A549 (cell line): ENCODE measurements around the gene SEMA3E.
A peak's percentile ranks its signal among the peaks of the same experiment; 100 is the strongest.

Source experiments
- CTCF ChIP-seq: fragments of >200 bp; sonication (Bioruptor Twin); formaldehyde crosslinking; IDR thresholded peaks from 3 replicates; pipeline ENCODE4 v1.5.1; 2016
- EP300 ChIP-seq, 2 experiments: fragments of >200 bp; sonication (Bioruptor Twin); formaldehyde crosslinking; IDR thresholded peaks; 2 replicates in 1 of 2; 3 replicates in 1 of 2; pipeline ENCODE4 v1.6.1; 2016 to 2017
- RAD21 ChIP-seq, 2 experiments: fragments of >200 bp in 1 of 2; sonication (Bioruptor Twin) in 1 of 2; formaldehyde crosslinking in 1 of 2; IDR thresholded peaks in 1 of 2; conservative IDR thresholded peaks in 1 of 2; 2 replicates in 1 of 2; 3 replicates in 1 of 2; pipeline ENCODE4 v1.6.1; 2012 to 2018; ENCODE audit warnings: inconsistent platforms in 1 of 2
- TF ChIP-seq, protein P1 (sequence below): IDR thresholded peaks from 2 replicates; pipeline ENCODE4 v1.6.1; 2012; ENCODE audit warnings: low read depth, borderline replicate concordance

DNA sequence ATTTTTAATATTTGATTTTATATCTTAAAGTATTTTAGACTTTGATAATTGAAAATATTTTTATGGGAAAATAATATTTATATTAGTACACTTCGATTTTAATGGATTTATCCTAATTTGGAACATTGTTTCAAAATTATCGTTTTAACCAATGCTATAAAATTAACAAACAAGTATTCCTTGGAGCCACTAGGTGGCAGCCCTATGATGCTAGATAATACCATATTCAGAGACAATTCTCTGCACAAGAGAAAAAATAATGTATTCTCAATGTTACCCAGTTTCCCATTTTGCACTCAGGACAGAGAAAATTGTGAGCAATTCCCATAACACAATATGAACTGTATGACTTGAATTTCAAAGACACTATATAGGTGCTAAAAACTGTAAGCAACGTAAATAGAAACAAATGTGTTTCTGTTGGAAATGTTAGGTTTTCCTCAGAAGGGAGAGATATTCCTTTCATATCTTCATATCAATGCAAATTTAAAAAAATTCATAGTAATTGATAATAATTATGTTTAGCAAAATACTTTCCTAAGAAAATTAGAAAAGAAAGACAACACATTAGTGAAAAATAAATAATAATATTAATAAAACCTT lies 237.8 kb downstream of the SEMA3E start:
- TF ChIP-seq CTCF (peak; percentile 95), EP300 (IDR thresholded peaks at IDR 0.05) (no peak), RAD21 (conservative IDR thresholded peaks at IDR 0.05 in 1 of 2, IDR thresholded peaks at IDR 0.05 in 1 of 2) (peak; percentile 93 to 94)
- TF ChIP-seq, protein P1, sequence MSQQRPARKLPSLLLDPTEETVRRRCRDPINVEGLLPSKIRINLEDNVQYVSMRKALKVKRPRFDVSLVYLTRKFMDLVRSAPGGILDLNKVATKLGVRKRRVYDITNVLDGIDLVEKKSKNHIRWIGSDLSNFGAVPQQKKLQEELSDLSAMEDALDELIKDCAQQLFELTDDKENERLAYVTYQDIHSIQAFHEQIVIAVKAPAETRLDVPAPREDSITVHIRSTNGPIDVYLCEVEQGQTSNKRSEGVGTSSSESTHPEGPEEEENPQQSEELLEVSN, result no peak
